Measurements from ENCODE around the gene ZNG1F. TPM values are rescaled to one million over a fixed set of nuclear protein-coding genes. Genes with fewer than 3 reads are reported as not detected.
"Not testable (repeated sequence)": the region's sequence is repeated elsewhere in the genome, so short reads cannot be mapped to it uniquely, and the experiment has no call there.

Gene ZNG1F
- total and polyA plus RNA-seq, 2 experiments from 2014 or later: 13.3 to 14.0 TPM

DNA sequence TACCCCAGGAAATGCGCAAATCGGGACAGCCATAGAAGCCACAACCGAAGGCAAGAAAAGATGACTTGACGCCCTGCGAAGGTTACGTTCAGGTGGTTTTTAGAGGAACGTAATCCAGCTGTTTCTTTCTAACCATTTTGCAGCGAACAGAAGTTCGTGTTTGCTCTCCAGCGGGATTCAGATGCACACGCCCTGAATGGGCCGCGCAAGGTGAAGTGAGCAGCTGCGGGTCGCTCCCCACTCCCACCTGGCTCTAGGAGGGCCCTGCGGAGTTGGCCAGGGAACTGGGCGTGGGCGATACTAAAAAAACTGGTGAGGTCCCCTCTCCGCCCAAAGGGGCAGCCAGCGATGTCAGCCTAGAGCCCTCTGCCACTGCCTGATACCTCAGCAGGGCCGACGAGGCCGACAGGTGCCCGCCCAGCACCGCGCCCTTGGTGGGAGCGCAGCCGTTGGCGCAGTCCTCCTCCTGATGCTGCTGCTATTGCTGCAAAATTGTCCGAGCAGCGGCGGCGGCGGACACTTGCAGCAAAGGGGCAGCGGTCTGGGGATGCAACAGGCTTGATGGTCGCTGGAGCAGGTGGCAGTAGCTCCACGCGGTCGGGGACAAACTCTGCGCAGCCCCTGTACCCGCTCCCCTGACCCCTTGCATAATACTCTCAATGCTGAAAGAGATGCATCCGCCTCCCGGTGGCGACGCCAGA lies 62.2 kb downstream of the ZNG1F start:
- not testable (repeated sequence) for H3K9me3 Mint-ChIP-seq, H3K4me2 ChIP-seq
- ATAC-seq: peak; percentile 7; the same call in 1 of the 3 replicates

DNA sequence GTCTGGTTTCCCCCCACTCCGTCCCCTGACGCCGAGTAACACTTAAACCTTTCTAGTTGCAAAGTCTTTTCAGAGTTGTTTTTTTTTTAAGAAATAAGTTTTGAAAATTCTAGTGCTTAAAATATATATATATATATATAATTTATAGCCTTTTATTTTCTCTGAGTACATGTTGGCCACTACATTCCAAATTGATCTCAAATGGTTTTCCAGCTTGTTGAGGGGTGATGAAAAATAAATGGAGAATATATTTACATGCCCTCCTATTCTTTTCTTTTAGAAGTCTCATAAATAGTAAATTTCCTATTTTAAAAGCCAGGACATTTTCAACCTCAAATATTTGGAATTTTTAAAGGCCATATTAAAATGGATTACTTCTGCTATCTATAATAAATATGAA lies 63.2 kb downstream of the ZNG1F start:
- peaks cover 34% of the 10 kb centered on the region for H3K27me3 ChIP-seq (ENCODE audit: insufficient read depth)
- ATAC-seq; H3K4me2 ChIP-seq; H3K79me2 ChIP-seq (replicated peaks; ENCODE audit: insufficient read depth); H3K4me3 ChIP-seq; DNase-seq (ENCODE audit: low spot score); H3K27ac Mint-ChIP-seq; H3K4me3 Mint-ChIP-seq; H3K27me3 Mint-ChIP-seq (ENCODE audit: insufficient read depth, low read depth, poor library complexity); H3K4me1 ChIP-seq (ENCODE audit: insufficient read depth); H3K9me2 ChIP-seq (ENCODE audit: insufficient read depth); H4K20me1 ChIP-seq (replicated peaks; ENCODE audit: insufficient read depth); H3K36me3 ChIP-seq (ENCODE audit: insufficient read depth); H2AFZ ChIP-seq; H3K9me3 Mint-ChIP-seq; H3K4me1 Mint-ChIP-seq; H3K27ac ChIP-seq (ENCODE audit: low read depth); H3F3A ChIP-seq (replicated peaks; ENCODE audit: low read depth); H3K36me3 Mint-ChIP-seq (ENCODE audit: low read depth): not testable (repeated sequence)

More for the DNA sequence above, 62.2 kb downstream of the ZNG1F start:
- TF ChIP-seq EZH2phosphoT487 (IDR thresholded peaks at IDR 0.05; ENCODE audit: unreplicated experiment): peak; percentile 80
- peak; percentile 94 for TF ChIP-seq EZH2 (IDR thresholded peaks at IDR 0.05; ENCODE audit: low read depth, unreplicated experiment)
- H3F3A ChIP-seq (replicated peaks; ENCODE audit: low read depth); H3K4me1 ChIP-seq (ENCODE audit: insufficient read depth); H3K4me1 Mint-ChIP-seq; H3K79me2 ChIP-seq (replicated peaks; ENCODE audit: insufficient read depth); DNase-seq (ENCODE audit: low spot score); H3K27ac ChIP-seq (ENCODE audit: low read depth); H4K20me1 ChIP-seq (replicated peaks; ENCODE audit: insufficient read depth); H2AFZ ChIP-seq; H3K27ac Mint-ChIP-seq; H3K4me3 ChIP-seq; H3K36me3 Mint-ChIP-seq (ENCODE audit: low read depth); H3K27me3 Mint-ChIP-seq (ENCODE audit: insufficient read depth, low read depth, poor library complexity); H3K36me3 ChIP-seq (ENCODE audit: insufficient read depth); H3K9me2 ChIP-seq (ENCODE audit: insufficient read depth): not testable (repeated sequence)
- H3K27me3 ChIP-seq (ENCODE audit: insufficient read depth): peaks cover 29% of the 10 kb centered on the region
- H3K4me3 Mint-ChIP-seq: peak overlapping the region; percentile 46; the same call in 2 of the 3 replicates

DNA sequence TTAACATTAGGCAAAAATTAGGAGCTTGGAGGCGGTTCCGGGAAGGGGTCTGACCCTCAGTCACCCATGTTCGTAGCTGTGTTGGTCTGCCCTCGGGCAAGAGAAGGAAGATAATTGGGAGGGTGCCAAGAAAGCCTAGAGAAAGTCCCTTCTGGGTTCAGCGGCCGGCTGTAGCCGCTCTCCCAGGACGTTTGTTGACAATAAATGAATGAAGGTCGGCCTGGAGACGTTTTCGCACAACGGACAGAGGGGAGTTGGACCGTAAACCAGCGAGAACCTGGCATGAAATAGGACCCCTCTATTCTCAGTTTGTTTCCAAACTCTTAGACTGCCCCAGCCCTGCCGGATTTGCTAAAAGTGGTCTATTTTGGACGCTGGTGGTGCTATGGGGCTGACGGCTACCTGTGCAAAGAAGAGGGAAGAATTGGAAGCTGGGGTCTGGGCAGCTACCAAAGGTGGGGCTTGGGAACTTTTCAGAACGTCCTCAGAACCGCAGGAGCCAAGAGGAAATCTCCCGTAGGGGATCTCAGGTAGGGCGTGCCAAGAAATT lies 63.9 kb downstream of the ZNG1F start:
- ATAC-seq: peak; percentile 12
- H3K27me3 ChIP-seq (ENCODE audit: insufficient read depth): peaks cover 41% of the 10 kb centered on the region
- not testable (repeated sequence) for H3K79me2 ChIP-seq (replicated peaks; ENCODE audit: insufficient read depth); DNase-seq (ENCODE audit: low spot score); H3K27ac ChIP-seq (ENCODE audit: low read depth); H3K9me3 Mint-ChIP-seq; H3K4me1 Mint-ChIP-seq; H3K4me3 ChIP-seq; H4K20me1 ChIP-seq (replicated peaks; ENCODE audit: insufficient read depth); H3K36me3 ChIP-seq (ENCODE audit: insufficient read depth); H3K27me3 Mint-ChIP-seq (ENCODE audit: insufficient read depth, low read depth, poor library complexity); H2AFZ ChIP-seq; H3K36me3 Mint-ChIP-seq (ENCODE audit: low read depth); H3K9me2 ChIP-seq (ENCODE audit: insufficient read depth); H3K4me1 ChIP-seq (ENCODE audit: insufficient read depth); H3K4me2 ChIP-seq; H3F3A ChIP-seq (replicated peaks; ENCODE audit: low read depth); H3K4me3 Mint-ChIP-seq; H3K27ac Mint-ChIP-seq

DNA sequence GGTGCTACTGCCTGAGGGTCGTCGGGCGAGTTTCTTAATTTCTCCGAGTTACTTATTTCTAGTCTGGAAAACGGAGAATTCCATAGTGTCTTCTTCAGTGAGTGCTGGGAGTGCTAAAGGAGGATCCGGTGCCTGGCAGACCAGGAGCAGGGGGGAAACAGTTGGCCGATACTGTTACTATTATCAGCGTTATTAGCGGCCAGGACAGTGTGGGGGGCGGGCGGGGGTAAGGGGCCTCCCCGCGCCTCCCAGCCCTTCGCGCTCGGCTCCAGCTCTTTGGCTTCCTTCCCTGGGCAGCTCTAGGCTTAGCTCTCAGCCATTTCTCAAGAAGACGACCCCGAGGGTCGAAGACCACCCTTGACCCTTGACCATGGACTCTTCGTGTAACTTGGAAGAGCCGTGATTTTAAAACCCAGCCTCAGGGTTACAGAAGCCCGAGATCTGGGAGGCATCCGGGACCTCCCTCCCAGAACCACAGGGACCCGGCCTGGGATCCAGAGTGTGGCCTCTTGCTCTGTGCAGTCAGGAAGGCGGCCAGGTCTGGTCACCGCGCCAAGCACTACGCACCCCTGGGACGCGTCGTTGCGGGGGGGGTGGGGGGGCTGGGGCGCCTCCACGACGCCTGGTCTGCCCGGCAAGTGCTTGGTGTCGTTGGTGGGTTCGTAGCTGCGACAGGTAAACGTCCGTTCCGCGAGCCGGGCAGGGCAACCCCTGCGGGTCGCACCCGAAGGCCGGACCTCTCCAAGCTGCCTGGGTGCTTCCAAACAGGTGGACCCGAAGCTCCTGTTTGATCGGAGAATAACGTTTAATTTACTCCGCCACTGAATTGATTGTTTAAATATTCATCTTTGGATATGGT lies 64.6 kb downstream of the ZNG1F start:
- DNase-seq (ENCODE audit: low spot score): peak; percentile 1
- H3K27me3 Mint-ChIP-seq (ENCODE audit: insufficient read depth, low read depth, poor library complexity); H3K4me3 Mint-ChIP-seq; H3K36me3 Mint-ChIP-seq (ENCODE audit: low read depth); H3K4me3 ChIP-seq; H3K4me1 ChIP-seq (ENCODE audit: insufficient read depth); H3K4me1 Mint-ChIP-seq; H3K79me2 ChIP-seq (replicated peaks; ENCODE audit: insufficient read depth); H3K9me2 ChIP-seq (ENCODE audit: insufficient read depth); H3K9me3 Mint-ChIP-seq; H3K27ac Mint-ChIP-seq; H3K4me2 ChIP-seq; H3K27ac ChIP-seq (ENCODE audit: low read depth); H3K36me3 ChIP-seq (ENCODE audit: insufficient read depth); H3F3A ChIP-seq (replicated peaks; ENCODE audit: low read depth); H2AFZ ChIP-seq; H4K20me1 ChIP-seq (replicated peaks; ENCODE audit: insufficient read depth): not testable (repeated sequence)
- H3K27me3 ChIP-seq (ENCODE audit: insufficient read depth): peaks cover 41% of the 10 kb centered on the region
- ATAC-seq: peak; percentile 60
- TF ChIP-seq EZH2 (IDR thresholded peaks at IDR 0.05; ENCODE audit: low read depth, unreplicated experiment): peak; percentile 67

DNA sequence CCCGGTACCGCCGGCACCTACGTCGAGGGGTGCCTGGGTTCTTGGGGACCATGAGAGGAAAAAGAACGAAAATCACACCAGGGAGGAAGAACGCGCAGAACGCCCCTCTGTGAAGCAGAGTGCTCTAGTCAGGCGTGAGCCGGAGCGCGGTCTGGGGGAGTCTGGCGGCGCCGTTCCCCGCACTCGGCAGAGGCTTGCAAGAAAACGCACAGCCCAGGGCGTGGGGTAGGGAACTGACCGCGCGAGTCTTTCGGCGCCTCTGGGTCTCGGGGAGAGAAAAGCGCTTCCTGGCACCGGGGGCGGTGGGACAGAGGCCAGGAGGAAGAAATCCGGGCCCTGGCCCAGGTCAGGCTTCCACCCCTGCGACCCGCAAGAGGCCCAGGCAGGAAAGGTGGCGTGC lies 65.3 kb downstream of the ZNG1F start:
- H4K20me1 ChIP-seq (replicated peaks; ENCODE audit: insufficient read depth); H3K4me3 Mint-ChIP-seq; H3K79me2 ChIP-seq (replicated peaks; ENCODE audit: insufficient read depth); DNase-seq (ENCODE audit: low spot score); H3K9me2 ChIP-seq (ENCODE audit: insufficient read depth); H3K4me1 Mint-ChIP-seq; H3K4me1 ChIP-seq (ENCODE audit: insufficient read depth); H3K4me3 ChIP-seq; H3K27ac ChIP-seq (ENCODE audit: low read depth); H3K36me3 Mint-ChIP-seq (ENCODE audit: low read depth); H3K27ac Mint-ChIP-seq; H3F3A ChIP-seq (replicated peaks; ENCODE audit: low read depth); H2AFZ ChIP-seq; H3K27me3 Mint-ChIP-seq (ENCODE audit: insufficient read depth, low read depth, poor library complexity); H3K4me2 ChIP-seq; H3K9me3 Mint-ChIP-seq; H3K36me3 ChIP-seq (ENCODE audit: insufficient read depth): not testable (repeated sequence)
- peak; percentile 63 for ATAC-seq
- peaks cover 44% of the 10 kb centered on the region for H3K27me3 ChIP-seq (ENCODE audit: insufficient read depth)

DNA sequence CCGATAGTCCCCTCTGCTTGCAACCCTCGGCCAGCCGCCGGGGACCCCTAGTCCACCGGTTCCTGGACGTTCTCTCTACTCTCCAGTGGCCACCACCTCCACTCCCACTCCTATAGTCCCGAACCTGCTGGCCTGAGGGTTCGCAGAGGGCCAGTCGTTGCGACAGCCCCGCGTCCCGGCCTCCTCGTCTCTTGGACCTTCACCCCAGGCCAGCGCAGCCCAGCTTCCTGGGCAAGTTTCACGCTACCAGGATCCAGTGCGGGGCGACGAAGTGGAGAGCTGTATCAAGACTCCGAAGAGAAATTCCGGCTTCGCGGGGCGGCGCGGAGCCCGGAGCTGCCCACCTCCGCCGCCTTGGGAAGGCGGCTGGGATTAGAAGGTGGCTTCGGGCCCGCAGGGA lies 65.7 kb downstream of the ZNG1F start:
- H3K27ac Mint-ChIP-seq; H3K36me3 Mint-ChIP-seq (ENCODE audit: low read depth): not testable (repeated sequence)
- peak; percentile 42 for ATAC-seq

More for the DNA sequence above, 65.7 kb downstream of the ZNG1F start:
- not testable (repeated sequence) for H3K9me2 ChIP-seq (ENCODE audit: insufficient read depth); H3K36me3 ChIP-seq (ENCODE audit: insufficient read depth); H3K4me2 ChIP-seq; H3K27me3 Mint-ChIP-seq (ENCODE audit: insufficient read depth, low read depth, poor library complexity); H3K9me3 Mint-ChIP-seq; H4K20me1 ChIP-seq (replicated peaks; ENCODE audit: insufficient read depth); H3K4me3 Mint-ChIP-seq; H3F3A ChIP-seq (replicated peaks; ENCODE audit: low read depth); H2AFZ ChIP-seq; H3K4me3 ChIP-seq; DNase-seq (ENCODE audit: low spot score); H3K4me1 Mint-ChIP-seq; H3K4me1 ChIP-seq (ENCODE audit: insufficient read depth); H3K79me2 ChIP-seq (replicated peaks; ENCODE audit: insufficient read depth); H3K27ac ChIP-seq (ENCODE audit: low read depth)
- H3K27me3 ChIP-seq (ENCODE audit: insufficient read depth): peaks cover 42% of the 10 kb centered on the region

Measured in GM23338 (cell line).